GM12801 (cell line): ENCODE results near the gene NAV1.

Source experiments
- TF ChIP-seq, protein P1 (sequence below): IDR thresholded peaks from one replicate; pipeline ENCODE4 v1.5.1; 2011; ENCODE audit warnings: control low read depth; ENCODE audit not compliant: insufficient read length; ENCODE audit errors: extremely low read depth

The NAV1 gene

DNA sequence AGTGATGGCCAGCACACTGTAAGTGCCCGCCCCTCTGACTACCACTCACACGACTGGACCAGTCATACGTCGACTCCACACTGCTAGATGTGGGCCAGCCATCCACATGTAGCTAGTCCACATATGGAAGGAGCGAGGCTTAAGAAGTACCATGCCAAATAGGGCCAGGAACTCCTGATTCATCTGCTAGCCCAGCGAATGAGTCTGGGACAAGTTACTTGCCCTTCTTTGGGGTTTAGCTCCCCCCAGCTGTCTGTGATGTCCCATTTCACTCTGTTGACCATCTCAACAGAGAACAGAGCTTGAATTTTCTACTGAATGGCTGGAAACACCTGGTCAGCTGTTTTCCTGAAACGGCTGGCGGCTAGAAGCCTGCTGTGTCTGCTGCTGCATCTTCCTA lies 37.8 kb upstream of the NAV1 start:
- TF ChIP-seq, protein P1, sequence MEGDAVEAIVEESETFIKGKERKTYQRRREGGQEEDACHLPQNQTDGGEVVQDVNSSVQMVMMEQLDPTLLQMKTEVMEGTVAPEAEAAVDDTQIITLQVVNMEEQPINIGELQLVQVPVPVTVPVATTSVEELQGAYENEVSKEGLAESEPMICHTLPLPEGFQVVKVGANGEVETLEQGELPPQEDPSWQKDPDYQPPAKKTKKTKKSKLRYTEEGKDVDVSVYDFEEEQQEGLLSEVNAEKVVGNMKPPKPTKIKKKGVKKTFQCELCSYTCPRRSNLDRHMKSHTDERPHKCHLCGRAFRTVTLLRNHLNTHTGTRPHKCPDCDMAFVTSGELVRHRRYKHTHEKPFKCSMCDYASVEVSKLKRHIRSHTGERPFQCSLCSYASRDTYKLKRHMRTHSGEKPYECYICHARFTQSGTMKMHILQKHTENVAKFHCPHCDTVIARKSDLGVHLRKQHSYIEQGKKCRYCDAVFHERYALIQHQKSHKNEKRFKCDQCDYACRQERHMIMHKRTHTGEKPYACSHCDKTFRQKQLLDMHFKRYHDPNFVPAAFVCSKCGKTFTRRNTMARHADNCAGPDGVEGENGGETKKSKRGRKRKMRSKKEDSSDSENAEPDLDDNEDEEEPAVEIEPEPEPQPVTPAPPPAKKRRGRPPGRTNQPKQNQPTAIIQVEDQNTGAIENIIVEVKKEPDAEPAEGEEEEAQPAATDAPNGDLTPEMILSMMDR, result no peak

DNA sequence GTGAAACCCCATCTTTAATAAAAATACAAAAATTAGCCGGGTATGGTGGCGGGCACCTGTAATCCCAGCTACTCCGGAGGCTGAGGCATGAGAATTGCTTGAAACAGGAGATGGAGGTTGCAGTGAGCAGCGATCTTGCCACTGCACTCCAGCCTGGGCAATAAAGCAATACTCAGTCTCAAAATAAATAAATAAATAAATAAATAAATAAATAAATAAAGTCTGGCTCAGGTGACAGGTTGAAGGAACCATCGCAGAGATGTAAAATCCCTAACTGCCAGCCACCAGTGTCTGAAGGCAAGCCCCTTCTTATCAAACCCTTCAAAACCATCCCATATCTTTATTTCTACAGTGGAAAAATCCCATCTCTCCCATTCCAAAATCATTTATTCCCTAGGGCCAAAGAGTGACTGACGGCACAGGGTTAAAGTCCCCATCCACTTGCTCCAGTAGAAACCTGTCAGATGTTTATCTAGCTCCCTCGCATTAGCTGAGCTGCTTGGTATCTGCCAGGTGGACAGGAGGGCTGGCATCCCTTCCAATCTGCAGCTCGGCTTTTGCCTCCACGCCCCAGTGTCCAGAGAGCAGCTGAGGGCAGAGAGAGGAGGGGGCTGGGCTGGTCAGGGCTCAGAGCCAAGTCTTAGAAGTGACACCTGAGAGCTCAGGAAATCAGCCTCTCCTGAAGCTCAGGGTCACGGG lies 37.0 kb upstream of the NAV1 start:
- TF ChIP-seq, protein P1, result no peak

DNA sequence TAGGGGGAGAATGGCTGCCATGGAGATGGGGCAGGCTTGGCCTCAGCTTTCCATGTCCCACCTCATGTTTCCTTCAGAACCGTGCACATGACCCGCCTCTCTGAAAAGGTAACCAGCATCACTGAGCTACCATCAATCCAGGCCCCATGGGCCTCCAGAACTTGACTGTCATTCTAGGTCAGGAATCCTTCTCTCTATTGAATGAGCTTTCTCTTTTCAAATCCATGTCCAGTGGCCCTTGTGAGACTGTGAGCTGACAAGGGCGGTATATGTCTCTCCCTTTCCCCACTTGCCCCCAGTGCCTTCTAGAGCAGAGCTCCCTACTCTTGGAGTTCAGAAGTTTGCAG lies 36.4 kb upstream of the NAV1 start:
- TF ChIP-seq, protein P1, result no peak

DNA sequence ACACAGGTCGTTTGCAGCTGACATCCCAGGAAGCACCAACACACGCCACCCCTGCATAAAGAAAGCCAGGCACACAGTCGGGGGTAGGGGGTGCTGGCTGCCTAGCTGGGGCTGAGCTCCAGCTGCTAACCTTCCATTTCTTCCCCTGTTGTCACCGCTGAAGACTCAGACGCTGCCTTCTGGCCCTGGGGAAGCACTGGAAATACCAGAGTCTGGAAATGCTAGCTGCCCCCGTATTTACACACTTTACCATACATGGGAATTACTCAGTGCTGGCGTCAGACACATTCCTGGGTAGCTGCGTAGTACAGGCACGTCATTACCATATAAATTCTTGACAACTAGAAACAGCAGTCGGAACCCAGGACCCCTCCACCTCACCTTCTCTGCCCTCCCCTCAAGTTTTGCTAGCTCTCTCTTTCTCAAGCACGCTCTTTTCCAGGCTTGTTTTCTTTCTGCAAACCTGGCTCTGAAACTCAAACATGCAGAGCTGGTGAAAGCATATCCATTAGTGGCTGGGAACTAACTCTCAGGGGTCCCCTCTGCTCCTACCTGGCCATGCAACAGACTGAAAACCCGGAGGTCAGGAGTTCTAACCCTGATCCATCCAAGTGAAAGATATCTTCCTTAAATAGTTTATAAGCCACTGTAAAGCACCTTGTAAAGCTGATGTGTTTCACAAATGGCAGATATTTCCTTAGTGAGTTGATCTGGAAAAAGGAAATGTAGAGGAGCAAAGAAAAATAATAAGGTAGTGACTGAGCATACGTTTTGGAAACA lies 35.3 kb upstream of the NAV1 start:
- TF ChIP-seq, protein P1, result no peak

DNA sequence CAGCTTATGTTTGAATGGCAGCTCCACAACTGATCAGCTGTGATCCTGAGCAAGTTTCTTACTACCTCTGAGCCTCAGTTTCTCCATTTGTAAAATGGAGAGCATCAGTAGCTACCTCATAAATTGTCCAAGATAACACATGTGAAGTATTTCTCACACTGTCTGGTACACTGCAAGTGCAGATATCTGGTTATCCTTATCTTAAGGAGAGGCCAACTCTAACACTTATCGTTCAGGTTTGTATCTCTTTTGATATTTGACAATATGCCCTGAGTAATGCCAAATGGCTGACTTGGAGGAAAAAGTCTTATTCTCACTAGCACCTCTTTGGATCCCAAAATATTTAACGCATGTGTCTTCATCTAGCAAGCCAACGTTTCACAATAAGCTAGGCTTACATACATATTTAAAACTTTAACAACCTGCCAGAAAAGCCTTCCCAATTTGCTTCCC lies 34.7 kb upstream of the NAV1 start:
- TF ChIP-seq, protein P1, result no peak

DNA sequence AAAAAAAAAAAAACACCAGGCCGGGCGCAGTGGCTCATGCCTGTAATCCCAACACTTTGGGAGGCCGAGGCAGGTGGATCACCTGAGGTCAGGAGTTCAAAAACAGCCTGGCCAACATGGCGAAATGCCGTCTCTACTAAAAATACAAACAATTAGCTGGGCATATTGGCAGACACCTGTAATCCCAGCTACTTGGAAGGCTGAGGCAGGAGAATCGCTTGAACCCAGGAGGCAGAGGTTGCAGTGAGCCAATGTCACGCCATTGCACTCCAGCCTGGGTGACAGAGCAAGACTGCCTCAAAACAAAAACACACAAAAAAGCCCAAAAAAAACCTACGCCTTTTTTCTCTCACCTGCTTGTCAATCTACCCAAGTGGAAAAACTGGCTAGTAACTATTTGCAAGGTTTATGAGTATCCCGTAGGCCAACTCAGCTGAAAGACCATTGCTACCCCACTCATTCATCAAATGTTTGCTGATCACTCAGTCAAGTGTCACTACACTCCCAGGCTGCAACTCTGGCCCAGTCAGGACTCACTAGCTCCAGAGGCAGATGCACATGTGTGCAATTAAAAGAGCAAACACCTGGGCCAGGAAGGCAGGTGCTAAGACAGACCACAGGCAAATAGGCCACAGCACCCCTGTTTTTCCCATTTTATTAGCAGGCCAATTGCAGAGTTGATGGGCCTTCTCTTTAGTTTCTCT lies 34.0 kb upstream of the NAV1 start:
- TF ChIP-seq, protein P1, result no peak

DNA sequence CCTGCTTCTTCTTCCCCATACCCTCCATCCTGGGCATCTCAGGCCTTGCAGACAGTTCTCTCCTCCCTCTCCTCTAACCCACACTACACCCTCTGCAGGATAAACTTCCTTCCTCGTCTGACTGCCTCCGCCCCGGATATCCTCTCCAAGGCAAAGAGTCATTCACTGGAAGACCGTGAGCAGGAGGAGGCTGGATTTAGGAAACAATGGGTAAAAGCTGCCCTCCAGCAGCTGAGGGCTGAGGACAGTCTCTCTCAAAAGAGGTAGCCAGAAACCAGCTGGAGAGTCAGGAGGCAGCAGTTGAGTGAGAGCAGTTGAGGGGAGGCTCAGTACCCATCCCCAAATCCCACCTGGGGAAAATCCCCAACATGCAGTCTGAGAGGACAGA lies 33.4 kb upstream of the NAV1 start:
- TF ChIP-seq, protein P1, result no peak
